ENCODE results near the gene COL6A3. TPM values are rescaled to one million over a fixed set of nuclear protein-coding genes. Genes with fewer than 3 reads are reported as not detected.

COL6A3 gene
- total RNA-seq, 1 donor from 2014 or later = 156 TPM

GRCh38 chr2:237300739-237301138, 113.2 kb downstream of the COL6A3 start:
- Histone ChIP-seq H3K4me3 (peak overlapping the region in 1 of 2 donors; percentile 3), H3K27me3 (no peaks in the 10 kb centered on the region), H3K36me3 (no peaks in the 10 kb centered on the region), H3K4me1 (peaks cover 0 to 12% of the 10 kb centered on the region in 2 donors), H3K9me3 (no peaks in the 10 kb centered on the region), H3K27ac (no peak overlapping the region)
- no peak for DNase-seq (ENCODE audit: low spot score in 2 of 2)
- intact Hi-C loops (cut with DNase I) = no loop called here
- TF ChIP-seq, protein P1, sequence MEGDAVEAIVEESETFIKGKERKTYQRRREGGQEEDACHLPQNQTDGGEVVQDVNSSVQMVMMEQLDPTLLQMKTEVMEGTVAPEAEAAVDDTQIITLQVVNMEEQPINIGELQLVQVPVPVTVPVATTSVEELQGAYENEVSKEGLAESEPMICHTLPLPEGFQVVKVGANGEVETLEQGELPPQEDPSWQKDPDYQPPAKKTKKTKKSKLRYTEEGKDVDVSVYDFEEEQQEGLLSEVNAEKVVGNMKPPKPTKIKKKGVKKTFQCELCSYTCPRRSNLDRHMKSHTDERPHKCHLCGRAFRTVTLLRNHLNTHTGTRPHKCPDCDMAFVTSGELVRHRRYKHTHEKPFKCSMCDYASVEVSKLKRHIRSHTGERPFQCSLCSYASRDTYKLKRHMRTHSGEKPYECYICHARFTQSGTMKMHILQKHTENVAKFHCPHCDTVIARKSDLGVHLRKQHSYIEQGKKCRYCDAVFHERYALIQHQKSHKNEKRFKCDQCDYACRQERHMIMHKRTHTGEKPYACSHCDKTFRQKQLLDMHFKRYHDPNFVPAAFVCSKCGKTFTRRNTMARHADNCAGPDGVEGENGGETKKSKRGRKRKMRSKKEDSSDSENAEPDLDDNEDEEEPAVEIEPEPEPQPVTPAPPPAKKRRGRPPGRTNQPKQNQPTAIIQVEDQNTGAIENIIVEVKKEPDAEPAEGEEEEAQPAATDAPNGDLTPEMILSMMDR (IDR thresholded peaks at IDR 0.05) = no peak

DNA sequence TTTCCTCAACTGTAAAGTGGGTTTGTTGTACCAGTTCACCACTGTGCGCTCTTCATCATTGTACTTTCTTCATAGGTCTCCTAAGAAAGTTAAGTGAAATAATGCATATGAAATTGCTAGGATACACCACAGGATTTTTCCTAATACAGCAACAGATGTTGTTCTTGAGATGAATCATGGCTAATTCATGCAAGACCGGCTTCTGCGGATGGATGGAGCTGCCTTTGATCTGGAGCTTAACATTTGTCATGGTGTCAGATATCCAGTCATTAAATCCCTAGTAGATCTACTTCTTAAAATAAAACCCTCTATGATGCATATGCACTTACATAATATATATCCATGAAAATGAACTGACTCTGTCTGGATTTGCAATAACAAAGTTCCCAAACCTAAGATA, 114.1 kb downstream of the COL6A3 start:
- DNase-seq (ENCODE audit: low spot score in 2 of 2) = no peak
- Histone ChIP-seq H3K9me3 (no peaks in the 10 kb centered on the region), H3K27me3 (no peaks in the 10 kb centered on the region), H3K27ac (no peak overlapping the region), H3K36me3 (no peaks in the 10 kb centered on the region), H3K4me1 (peaks cover 0 to 11% of the 10 kb centered on the region in 2 donors), H3K4me3 (no peak overlapping the region)
- TF ChIP-seq, protein P1 (IDR thresholded peaks at IDR 0.05) = no peak
- intact Hi-C loops (cut with DNase I) = no loop called here

- Histone ChIP-seq H3K4me3 (no peak overlapping the region), H3K9me3 (no peaks in the 10 kb centered on the region), H3K27me3 (no peaks in the 10 kb centered on the region), H3K27ac (no peak overlapping the region), H3K36me3 (no peaks in the 10 kb centered on the region), H3K4me1 (peaks cover 0 to 7% of the 10 kb centered on the region in 2 donors)
- TF ChIP-seq, protein P1 (IDR thresholded peaks at IDR 0.05) = no peak
- intact Hi-C loops (cut with DNase I) = no loop called here
- no peak for DNase-seq (ENCODE audit: low spot score in 2 of 2)
Measured at GRCh38 chr2:237298151-237299118, 115.5 kb downstream of the COL6A3 start.

- Histone ChIP-seq H3K27ac (peak overlapping the region; percentile 9 to 61), H3K27me3 (no peaks in the 10 kb centered on the region), H3K36me3 (no peaks in the 10 kb centered on the region), H3K4me1 (peaks cover 0 to 7% of the 10 kb centered on the region in 2 donors), H3K4me3 (no peak overlapping the region), H3K9me3 (peaks cover 0 to 4% of the 10 kb centered on the region in 2 donors)
- intact Hi-C loops (cut with DNase I) = no loop called here
- TF ChIP-seq, protein P1 (IDR thresholded peaks at IDR 0.05) = no peak
- no peak for DNase-seq (ENCODE audit: low spot score in 2 of 2)
Measured at GRCh38 chr2:237297421-237298150, 116.4 kb downstream of the COL6A3 start.

DNA sequence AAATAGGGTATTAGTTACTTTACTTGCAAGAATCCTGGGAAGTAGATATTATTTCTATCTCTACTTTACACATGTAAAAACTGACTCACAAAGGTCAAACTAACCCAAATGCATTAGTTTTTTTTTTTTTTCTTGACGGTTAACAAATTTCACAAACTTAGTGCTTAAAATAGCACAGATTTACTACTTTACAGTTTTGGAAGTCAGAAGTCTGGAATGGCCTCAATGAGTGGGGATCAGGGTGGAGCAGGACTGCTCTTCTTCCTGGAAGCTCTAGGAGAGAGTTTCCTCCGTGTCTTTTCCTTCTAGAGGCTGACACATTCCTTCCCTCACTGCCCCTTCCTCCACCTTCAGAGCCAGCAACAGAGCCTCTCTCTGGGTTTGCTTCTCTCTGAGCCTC, 117.2 kb downstream of the COL6A3 start:
- Histone ChIP-seq H3K27ac (peak overlapping the region; percentile 9 to 61), H3K9me3 (peaks cover 0 to 4% of the 10 kb centered on the region in 2 donors), H3K36me3 (no peaks in the 10 kb centered on the region), H3K4me1 (peaks cover 0 to 12% of the 10 kb centered on the region in 2 donors), H3K27me3 (no peaks in the 10 kb centered on the region), H3K4me3 (no peak overlapping the region)
- no peak for DNase-seq (ENCODE audit: low spot score in 2 of 2)
- TF ChIP-seq, protein P1 (IDR thresholded peaks at IDR 0.05) = no peak
- intact Hi-C loops (cut with DNase I) = no loop called here
